ENCODE results near the gene MTHFD1.
A peak's percentile ranks its signal among the peaks of the same experiment; 100 is the strongest.

Gene MTHFD1

DNA sequence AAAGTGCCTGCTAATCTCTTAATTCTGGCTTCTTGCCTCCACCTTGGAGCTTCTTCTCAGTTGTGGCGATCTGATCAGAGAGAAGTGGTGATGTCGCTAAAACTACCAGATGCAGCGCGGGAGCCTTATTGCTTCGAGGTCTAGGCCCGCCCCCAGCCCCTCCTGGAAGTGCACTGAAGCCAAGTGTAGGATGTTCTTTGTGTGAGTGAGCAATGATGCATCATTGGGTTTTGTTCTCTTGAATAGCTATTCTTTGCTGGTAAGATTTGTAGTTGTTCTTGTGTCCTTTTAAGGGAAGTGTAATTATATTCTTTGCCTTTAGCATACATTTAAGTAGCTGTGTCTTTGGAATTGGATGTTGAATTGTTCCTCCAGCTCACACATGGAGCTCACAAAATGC, 35.8 kb downstream of the MTHFD1 start:
- H3K79me2 ChIP-seq (ENCODE audit: control insufficient read depth, insufficient read depth, low read length), result no peaks in the 10 kb centered on the region
- no CpG with 5 or more reads among the region's 6 CpGs for WGBS (ENCODE audit: extremely low coverage, insufficient coverage, low lambda C conversion rate)
- H3K27me3 ChIP-seq (ENCODE audit: insufficient read depth, low read length, poor library complexity), result no peaks in the 10 kb centered on the region
- H3K36me3 ChIP-seq (ENCODE audit: control insufficient read depth, insufficient read depth, low read length), result peaks cover 18% of the 10 kb centered on the region
- no peak overlapping the region for H3K23ac ChIP-seq (ENCODE audit: low read length)
- H3K4ac ChIP-seq (ENCODE audit: low read depth, low read length), result no peak overlapping the region
- no peak for DNase-seq
- H2AK5ac ChIP-seq (ENCODE audit: low read length), result no peak overlapping the region
- H3K79me1 ChIP-seq (ENCODE audit: low read length), result no peaks in the 10 kb centered on the region
- no peak overlapping the region for H4K8ac ChIP-seq (ENCODE audit: low read depth, low read length)
- H2BK15ac ChIP-seq (replicated peaks; ENCODE audit: low read depth), result no peak overlapping the region
- H3K56ac ChIP-seq (ENCODE audit: low read length), result no peak overlapping the region
- H3K4me2 ChIP-seq (ENCODE audit: low read length), result no peak overlapping the region
- no peaks in the 10 kb centered on the region for H3K4me1 ChIP-seq (ENCODE audit: control insufficient read depth, low read depth, low read length)
- no peak overlapping the region for H4K5ac ChIP-seq (ENCODE audit: low read length)
- no peak overlapping the region for H2BK5ac ChIP-seq (ENCODE audit: low read length)
- no peak overlapping the region for H3K4me3 ChIP-seq (ENCODE audit: low read length)
- H3K18ac ChIP-seq (ENCODE audit: low read length), result no peak overlapping the region
- H3K27ac ChIP-seq (ENCODE audit: low read depth, low read length), result no peak overlapping the region
- no peak overlapping the region for H3K9ac ChIP-seq (ENCODE audit: low read length)
- no peak overlapping the region for H2BK120ac ChIP-seq (ENCODE audit: low read depth, low read length)

DNA sequence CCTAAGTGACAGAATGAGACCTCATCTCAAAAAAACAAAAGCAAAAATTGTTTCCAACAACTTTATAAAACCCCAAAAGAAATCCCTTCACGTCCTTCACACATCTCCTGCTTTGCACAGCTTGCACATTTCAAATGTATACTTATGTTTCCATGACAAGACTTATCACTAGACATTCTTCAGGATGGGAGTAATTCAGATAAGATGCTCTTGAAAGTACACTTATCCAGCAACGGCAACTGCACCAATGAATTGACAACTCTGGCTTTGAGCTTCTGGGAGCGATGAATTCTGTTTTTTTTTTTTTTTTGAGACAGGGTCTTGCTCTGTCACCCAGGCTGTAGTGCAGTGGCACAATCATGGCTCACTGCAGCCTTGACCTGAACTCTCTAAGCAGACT, 46.4 kb downstream of the MTHFD1 start:
- H3K9ac ChIP-seq (ENCODE audit: low read length), result no peak overlapping the region
- H3K23ac ChIP-seq (ENCODE audit: low read length), result no peak overlapping the region
- no peak overlapping the region for H2BK5ac ChIP-seq (ENCODE audit: low read length)
- no CpG with 5 or more reads among the region's 3 CpGs for WGBS (ENCODE audit: extremely low coverage, insufficient coverage, low lambda C conversion rate)
- no peak overlapping the region for H3K18ac ChIP-seq (ENCODE audit: low read length)
- H3K4me2 ChIP-seq (ENCODE audit: low read length), result no peak overlapping the region
- H2BK120ac ChIP-seq (ENCODE audit: low read depth, low read length), result no peak overlapping the region
- H4K5ac ChIP-seq (ENCODE audit: low read length), result no peak overlapping the region
- H4K8ac ChIP-seq (ENCODE audit: low read depth, low read length), result no peak overlapping the region
- H3K79me1 ChIP-seq (ENCODE audit: low read length), result no peaks in the 10 kb centered on the region
- no peak overlapping the region for H3K27ac ChIP-seq (ENCODE audit: low read depth, low read length)
- H3K79me2 ChIP-seq (ENCODE audit: control insufficient read depth, insufficient read depth, low read length), result no peaks in the 10 kb centered on the region
- no peak overlapping the region for H2BK15ac ChIP-seq (replicated peaks; ENCODE audit: low read depth)
- H3K4me3 ChIP-seq (ENCODE audit: low read length), result no peak overlapping the region
- no peak overlapping the region for H3K56ac ChIP-seq (ENCODE audit: low read length)
- no peaks in the 10 kb centered on the region for H3K4me1 ChIP-seq (ENCODE audit: control insufficient read depth, low read depth, low read length)
- H3K4ac ChIP-seq (ENCODE audit: low read depth, low read length), result no peak overlapping the region
- H3K36me3 ChIP-seq (ENCODE audit: control insufficient read depth, insufficient read depth, low read length), result peaks cover 9% of the 10 kb centered on the region
- no peak for DNase-seq
- H2AK5ac ChIP-seq (ENCODE audit: low read length), result no peak overlapping the region
- H3K27me3 ChIP-seq (ENCODE audit: insufficient read depth, low read length, poor library complexity), result no peaks in the 10 kb centered on the region

GRCh38 chr14:64438181-64438841, 50.2 kb downstream of the MTHFD1 start:
- no CpG with 5 or more reads among the region's 3 CpGs for WGBS (ENCODE audit: extremely low coverage, insufficient coverage, low lambda C conversion rate)

DNA sequence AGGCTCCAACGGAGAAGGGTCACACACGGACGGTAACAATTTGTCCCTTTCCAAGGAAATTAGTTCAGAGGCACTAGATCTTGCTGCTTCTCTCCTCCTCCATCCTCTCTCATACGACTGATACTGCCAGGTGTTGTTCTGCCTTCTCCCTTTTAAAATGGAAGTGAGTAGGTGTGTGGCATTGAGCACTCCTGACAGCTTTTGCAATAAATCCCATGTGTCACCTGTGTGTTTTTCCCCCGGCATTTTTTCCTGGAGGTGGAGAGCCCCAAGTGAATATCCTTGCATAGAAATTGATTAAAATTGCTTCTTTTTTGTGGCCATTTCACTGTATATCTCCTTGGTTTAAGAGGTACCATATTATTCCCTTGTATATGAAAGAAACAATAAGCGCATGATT, 51.0 kb downstream of the MTHFD1 start:
- no peak overlapping the region for H3K4ac ChIP-seq (ENCODE audit: low read depth, low read length)
- peaks cover 24% of the 10 kb centered on the region for H3K36me3 ChIP-seq (ENCODE audit: control insufficient read depth, insufficient read depth, low read length)
- no peak overlapping the region for H4K8ac ChIP-seq (ENCODE audit: low read depth, low read length)
- H2BK120ac ChIP-seq (ENCODE audit: low read depth, low read length), result no peak overlapping the region
- H3K18ac ChIP-seq (ENCODE audit: low read length), result no peak overlapping the region
- no peak overlapping the region for H3K9ac ChIP-seq (ENCODE audit: low read length)
- no peak overlapping the region for H2BK5ac ChIP-seq (ENCODE audit: low read length)
- no peak overlapping the region for H4K5ac ChIP-seq (ENCODE audit: low read length)
- DNase-seq, result no peak
- H2AK5ac ChIP-seq (ENCODE audit: low read length), result no peak overlapping the region
- H3K4me1 ChIP-seq (ENCODE audit: control insufficient read depth, low read depth, low read length), result no peaks in the 10 kb centered on the region
- H3K79me1 ChIP-seq (ENCODE audit: low read length), result no peaks in the 10 kb centered on the region
- H3K27ac ChIP-seq (ENCODE audit: low read depth, low read length), result no peak overlapping the region
- no peak overlapping the region for H3K4me2 ChIP-seq (ENCODE audit: low read length)
- H3K27me3 ChIP-seq (ENCODE audit: insufficient read depth, low read length, poor library complexity), result no peaks in the 10 kb centered on the region
- H3K4me3 ChIP-seq (ENCODE audit: low read length), result no peak overlapping the region
- no peak overlapping the region for H3K23ac ChIP-seq (ENCODE audit: low read length)
- H3K56ac ChIP-seq (ENCODE audit: low read length), result no peak overlapping the region
- no peaks in the 10 kb centered on the region for H3K79me2 ChIP-seq (ENCODE audit: control insufficient read depth, insufficient read depth, low read length)
- no peak overlapping the region for H2BK15ac ChIP-seq (replicated peaks; ENCODE audit: low read depth)
- WGBS (ENCODE audit: extremely low coverage, insufficient coverage, low lambda C conversion rate), result no CpG with 5 or more reads among the region's 6 CpGs

More at GRCh38 chr14:64438181-64438841, 50.2 kb downstream of the MTHFD1 start:
- Histone ChIP-seq H3K36me3 (ENCODE audit: control insufficient read depth, insufficient read depth, low read length) (peaks cover 20% of the 10 kb centered on the region), H3K79me2 (ENCODE audit: control insufficient read depth, insufficient read depth, low read length) (no peaks in the 10 kb centered on the region), H3K4me2 (ENCODE audit: low read length) (no peak overlapping the region), H3K4me3 (ENCODE audit: low read length) (no peak overlapping the region), H3K27ac (ENCODE audit: low read depth, low read length) (no peak overlapping the region), H4K5ac (ENCODE audit: low read length) (no peak overlapping the region), H3K4ac (ENCODE audit: low read depth, low read length) (no peak overlapping the region), H2AK5ac (ENCODE audit: low read length) (no peak overlapping the region), H3K56ac (ENCODE audit: low read length) (no peak overlapping the region), H2BK120ac (ENCODE audit: low read depth, low read length) (no peak overlapping the region), H3K4me1 (ENCODE audit: control insufficient read depth, low read depth, low read length) (no peaks in the 10 kb centered on the region), H3K9ac (ENCODE audit: low read length) (no peak overlapping the region), H3K23ac (ENCODE audit: low read length) (no peak overlapping the region), H2BK15ac (replicated peaks; ENCODE audit: low read depth) (no peak overlapping the region), H3K18ac (ENCODE audit: low read length) (no peak overlapping the region), H3K27me3 (ENCODE audit: insufficient read depth, low read length, poor library complexity) (no peaks in the 10 kb centered on the region), H4K8ac (ENCODE audit: low read depth, low read length) (no peak overlapping the region), H3K79me1 (ENCODE audit: low read length) (no peaks in the 10 kb centered on the region), H2BK5ac (ENCODE audit: low read length) (no peak overlapping the region)
- peak; percentile 28 for DNase-seq

GRCh38 chr14:64440494-64440893, 52.3 kb downstream of the MTHFD1 start:
- Histone ChIP-seq H3K4me1 (ENCODE audit: control insufficient read depth, low read depth, low read length) (peaks cover 2% of the 10 kb centered on the region), H3K79me2 (ENCODE audit: control insufficient read depth, insufficient read depth, low read length) (no peaks in the 10 kb centered on the region), H3K9ac (ENCODE audit: low read length) (no peak overlapping the region), H3K27ac (ENCODE audit: low read depth, low read length) (no peak overlapping the region), H3K4me3 (ENCODE audit: low read length) (no peak overlapping the region), H4K8ac (ENCODE audit: low read depth, low read length) (no peak overlapping the region), H4K5ac (ENCODE audit: low read length) (no peak overlapping the region), H3K18ac (ENCODE audit: low read length) (no peak overlapping the region), H3K79me1 (ENCODE audit: low read length) (no peaks in the 10 kb centered on the region), H3K4me2 (ENCODE audit: low read length) (no peak overlapping the region), H2BK15ac (replicated peaks; ENCODE audit: low read depth) (no peak overlapping the region), H2AK5ac (ENCODE audit: low read length) (no peak overlapping the region), H2BK5ac (ENCODE audit: low read length) (no peak overlapping the region), H3K56ac (ENCODE audit: low read length) (no peak overlapping the region), H3K23ac (ENCODE audit: low read length) (no peak overlapping the region), H3K27me3 (ENCODE audit: insufficient read depth, low read length, poor library complexity) (no peaks in the 10 kb centered on the region), H3K36me3 (ENCODE audit: control insufficient read depth, insufficient read depth, low read length) (peaks cover 25% of the 10 kb centered on the region), H3K4ac (ENCODE audit: low read depth, low read length) (no peak overlapping the region), H2BK120ac (ENCODE audit: low read depth, low read length) (no peak overlapping the region)
- no CpG with 5 or more reads among the region's 3 CpGs for WGBS (ENCODE audit: extremely low coverage, insufficient coverage, low lambda C conversion rate)
- no peak for DNase-seq

Measured in mesendoderm (in vitro differentiated cells).